PC-9 (cell line): ENCODE results near the gene DAAM2.

Experiments
- EZH2 ChIP-seq: fragments of 200-600 bp; sonication (generic); IDR thresholded peaks from 2 replicates; pipeline ENCODE4 v1.8.0; 2017; ENCODE audit warnings: antibody characterized with exemption, low read depth
- TF ChIP-seq, protein P1 (sequence below): fragments of 200-600 bp; sonication (generic); conservative IDR thresholded peaks from 2 replicates; pipeline ENCODE4 v1.6.1; 2017; ENCODE audit warnings: mixed run types, antibody characterized with exemption, mild to moderate bottlenecking, moderate library complexity

- TF ChIP-seq, protein P1, sequence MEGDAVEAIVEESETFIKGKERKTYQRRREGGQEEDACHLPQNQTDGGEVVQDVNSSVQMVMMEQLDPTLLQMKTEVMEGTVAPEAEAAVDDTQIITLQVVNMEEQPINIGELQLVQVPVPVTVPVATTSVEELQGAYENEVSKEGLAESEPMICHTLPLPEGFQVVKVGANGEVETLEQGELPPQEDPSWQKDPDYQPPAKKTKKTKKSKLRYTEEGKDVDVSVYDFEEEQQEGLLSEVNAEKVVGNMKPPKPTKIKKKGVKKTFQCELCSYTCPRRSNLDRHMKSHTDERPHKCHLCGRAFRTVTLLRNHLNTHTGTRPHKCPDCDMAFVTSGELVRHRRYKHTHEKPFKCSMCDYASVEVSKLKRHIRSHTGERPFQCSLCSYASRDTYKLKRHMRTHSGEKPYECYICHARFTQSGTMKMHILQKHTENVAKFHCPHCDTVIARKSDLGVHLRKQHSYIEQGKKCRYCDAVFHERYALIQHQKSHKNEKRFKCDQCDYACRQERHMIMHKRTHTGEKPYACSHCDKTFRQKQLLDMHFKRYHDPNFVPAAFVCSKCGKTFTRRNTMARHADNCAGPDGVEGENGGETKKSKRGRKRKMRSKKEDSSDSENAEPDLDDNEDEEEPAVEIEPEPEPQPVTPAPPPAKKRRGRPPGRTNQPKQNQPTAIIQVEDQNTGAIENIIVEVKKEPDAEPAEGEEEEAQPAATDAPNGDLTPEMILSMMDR: no peak
- no peak for TF ChIP-seq EZH2
These were observed 27.5 kb downstream of the DAAM2 start for GRCh38 chr6:39819676-39820075.
